ENCODE measurements around the gene PLEK.

Gene PLEK

GRCh38 chr2:68356599-68357239, 8.4 kb upstream of the PLEK start:
- no peak for DNase-seq

- DNase-seq: peak; percentile 73 to 76 (median 73)
Observed at GRCh38 chr2:68357605-68358337, 7.3 kb upstream of the PLEK start.

GRCh38 chr2:68359889-68360288, 5.2 kb upstream of the PLEK start:
- no peak for DNase-seq

GRCh38 chr2:68362069-68362468, 3.0 kb upstream of the PLEK start:
- DNase-seq: peak; percentile 90 to 95 (median 94)

- peak; percentile 69 to 85 (median 80) for DNase-seq
Observed at GRCh38 chr2:68362749-68363148, 2.3 kb upstream of the PLEK start.

- DNase-seq: peak; percentile 49 to 73 (median 52)
Observed at GRCh38 chr2:68363721-68364120, 1.4 kb upstream of the PLEK start.

GRCh38 chr2:68366083-68366560, 1.0 kb downstream of the PLEK start:
- peak; percentile 77 to 89 (median 82) for DNase-seq

GRCh38 chr2:68367953-68368653, 3.0 kb downstream of the PLEK start:
- peak; percentile 63 to 86 (median 85) for DNase-seq

GRCh38 chr2:68368654-68369336, 3.7 kb downstream of the PLEK start:
- peak; percentile 47 to 51 (median 48) for DNase-seq

- peak in 2 of 3 donors; percentile 18 to 39 for DNase-seq
Observed at GRCh38 chr2:68369337-68369734, 4.3 kb downstream of the PLEK start.

GRCh38 chr2:68371138-68371537, 6.1 kb downstream of the PLEK start:
- no peak for DNase-seq

- peak; percentile 25 to 47 (median 46) for DNase-seq
Observed at GRCh38 chr2:68371581-68371980, 6.5 kb downstream of the PLEK start.

- DNase-seq: peak in 2 of 3 donors; percentile 22
Observed at GRCh38 chr2:68372485-68372884, 7.4 kb downstream of the PLEK start.

- peak in 2 of 3 donors; percentile 5 to 21 for DNase-seq
Observed at GRCh38 chr2:68374184-68374583, 9.1 kb downstream of the PLEK start.

GRCh38 chr2:68375582-68375981, 10.5 kb downstream of the PLEK start:
- DNase-seq: peak in 1 of 3 donors; percentile 32

- DNase-seq: peak in 1 of 3 donors; percentile 10
Observed at GRCh38 chr2:68377137-68377780, 12.2 kb downstream of the PLEK start.

GRCh38 chr2:68378779-68379178, 13.7 kb downstream of the PLEK start:
- DNase-seq: peak in 1 of 3 donors; percentile 2

GRCh38 chr2:68379184-68379708, 14.2 kb downstream of the PLEK start:
- peak in 1 of 3 donors; percentile 9 for DNase-seq

- DNase-seq: peak in 2 of 3 donors; percentile 59 to 65
Observed at GRCh38 chr2:68383778-68384177, 18.7 kb downstream of the PLEK start.

GRCh38 chr2:68384485-68385107, 19.5 kb downstream of the PLEK start:
- DNase-seq: no peak

GRCh38 chr2:68385220-68385906, 20.3 kb downstream of the PLEK start:
- peak; percentile 81 to 84 (median 81) for DNase-seq

Measured in suppressor macrophage treated with lipopolysaccharide for 1 hour (primary cell).